NT2/D1 (cell line): ENCODE results near the gene MUC5AC.

ENCODE experiments used
- SUZ12 ChIP-seq: IDR thresholded peaks from 2 replicates; pipeline ENCODE4 v1.6.1; 2011; ENCODE audit not compliant: insufficient read length, insufficient read depth; ENCODE audit errors: extremely low read depth
- YY1 ChIP-seq: IDR thresholded peaks from 2 replicates; pipeline ENCODE4 v1.6.1; 2011; ENCODE audit not compliant: insufficient read length, insufficient read depth

GRCh38 chr11:1224111-1224490, 66.3 kb downstream of the MUC5AC start:
- TF ChIP-seq SUZ12, result no peak
- no peak for TF ChIP-seq YY1
